Karpas-422 (cell line): ENCODE results near the gene GPC6. TPM values are rescaled to one million over a fixed set of nuclear protein-coding genes. Genes with fewer than 3 reads are reported as not detected.

Experiments
- DNase-seq: peaks from one replicate; pipeline ENCODE4 v3.0.0-alpha.2; 2015
- H2AFZ ChIP-seq: fragments of 200-600 bp; sonication (generic); 2 replicates; pipeline ENCODE4 v1.6.1; 2014; ENCODE audit warnings: antibody characterized with exemption, low read length, mixed read lengths
- H3K27ac ChIP-seq: fragments of 200-600 bp; sonication (generic); 2 replicates; pipeline ENCODE4 v1.5.1; 2014; ENCODE audit warnings: mild to moderate bottlenecking, low read length, moderate library complexity
- H3K27me3 ChIP-seq: fragments of 200-600 bp; sonication (generic); 2 replicates; pipeline ENCODE4 v1.6.1; 2014; ENCODE audit warnings: low read length, mixed read lengths
- H3K36me3 ChIP-seq: fragments of 200-600 bp; sonication (generic); 2 replicates; pipeline ENCODE4 v1.6.1; 2014; ENCODE audit warnings: low read length, mixed read lengths; ENCODE audit not compliant: insufficient read depth
- H3K4me1 ChIP-seq: fragments of 200-600 bp; sonication (generic); 2 replicates; pipeline ENCODE4 v1.6.1; 2014; ENCODE audit warnings: mild to moderate bottlenecking, low read length, mixed read lengths
- H3K4me2 ChIP-seq: fragments of 200-600 bp; sonication (generic); 2 replicates; pipeline ENCODE4 v1.6.1; 2014; ENCODE audit warnings: low read length, low read depth, mild to moderate bottlenecking; ENCODE audit not compliant: poor library complexity, severe bottlenecking
- H3K4me3 ChIP-seq: fragments of 200-600 bp; sonication (generic); 2 replicates; pipeline ENCODE4 v1.5.1; 2014; ENCODE audit warnings: mild to moderate bottlenecking, antibody characterized with exemption, low read length, mixed read lengths
- H3K79me2 ChIP-seq: fragments of 200-600 bp; sonication (generic); 2 replicates; pipeline ENCODE4 v1.6.1; 2014; ENCODE audit warnings: mild to moderate bottlenecking, low read length, mixed read lengths
- H3K9ac ChIP-seq: fragments of 200-600 bp; sonication (generic); 2 replicates; pipeline ENCODE4 v1.6.0; 2014; ENCODE audit warnings: low read length
- H3K9me2 ChIP-seq: fragments of 200-600 bp; sonication (generic), shearing (Covaris generic); replicated peaks from 2 replicates; pipeline ENCODE4 v1.6.0; 2014; ENCODE audit warnings: mild to moderate bottlenecking, low read length, moderate library complexity; ENCODE audit not compliant: insufficient read depth
- H3K9me3 ChIP-seq: fragments of 300-700, 200-600 bp; sonication (generic); 2 replicates; pipeline ENCODE4 v1.6.1; 2014; ENCODE audit warnings: low read length, mixed read lengths
- H4K20me1 ChIP-seq: fragments of 200-600 bp; sonication (generic); 2 replicates; pipeline ENCODE4 v1.6.1; 2014; ENCODE audit warnings: mild to moderate bottlenecking, antibody characterized with exemption, low read length, low read depth; ENCODE audit not compliant: insufficient read depth
- total RNA-seq: library from RNA; depleted of rRNA; stranded (reverse); fragments of >200 nt; shearing (Covaris generic); gene quantifications from 2 replicates; pipeline ENCODE4 v1.2.3, GENCODE V29; 2014; ENCODE audit warnings: low replicate concordance

Gene GPC6
- total RNA-seq, 1 experiment from 2014 or later = not detected

GRCh38 chr13:93266681-93267080, 40.1 kb downstream of the GPC6 start:
- no peaks in the 10 kb centered on the region for H3K79me2 ChIP-seq
- H3K27ac ChIP-seq = no peak overlapping the region
- H2AFZ ChIP-seq = no peak overlapping the region
- no peaks in the 10 kb centered on the region for H3K36me3 ChIP-seq
- no peaks in the 10 kb centered on the region for H3K4me1 ChIP-seq
- no peak for DNase-seq
- no peak overlapping the region for H3K4me2 ChIP-seq
- H3K9me3 ChIP-seq = peaks cover 17% of the 10 kb centered on the region
- no peak overlapping the region for H3K4me3 ChIP-seq
- H4K20me1 ChIP-seq = no peaks in the 10 kb centered on the region
- no peaks in the 10 kb centered on the region for H3K27me3 ChIP-seq
- H3K9ac ChIP-seq = no peak overlapping the region
- H3K9me2 ChIP-seq = no peaks in the 10 kb centered on the region

GRCh38 chr13:93268327-93269028, 41.9 kb downstream of the GPC6 start:
- no peak overlapping the region for H3K27ac ChIP-seq
- no peak overlapping the region for H2AFZ ChIP-seq
- no peak overlapping the region for H3K9ac ChIP-seq
- no peaks in the 10 kb centered on the region for H4K20me1 ChIP-seq
- no peaks in the 10 kb centered on the region for H3K4me1 ChIP-seq
- no peaks in the 10 kb centered on the region for H3K9me2 ChIP-seq
- H3K4me3 ChIP-seq = no peak overlapping the region
- no peak for DNase-seq
- no peaks in the 10 kb centered on the region for H3K27me3 ChIP-seq
- H3K9me3 ChIP-seq = peaks cover 11% of the 10 kb centered on the region
- H3K79me2 ChIP-seq = no peaks in the 10 kb centered on the region
- no peak overlapping the region for H3K4me2 ChIP-seq
- H3K36me3 ChIP-seq = no peaks in the 10 kb centered on the region

GRCh38 chr13:93270769-93271742, 44.4 kb downstream of the GPC6 start:
- Histone ChIP-seq H3K9me3 (peaks cover 8% of the 10 kb centered on the region), H3K4me2 (no peak overlapping the region), H3K36me3 (no peaks in the 10 kb centered on the region), H2AFZ (no peak overlapping the region), H3K4me1 (no peaks in the 10 kb centered on the region), H3K9ac (no peak overlapping the region), H3K9me2 (no peaks in the 10 kb centered on the region), H3K79me2 (no peaks in the 10 kb centered on the region), H3K27me3 (no peaks in the 10 kb centered on the region), H4K20me1 (no peaks in the 10 kb centered on the region), H3K4me3 (no peak overlapping the region), H3K27ac (no peak overlapping the region)
- DNase-seq = no peak

- no peaks in the 10 kb centered on the region for H3K4me1 ChIP-seq
- H3K79me2 ChIP-seq = no peaks in the 10 kb centered on the region
- no peaks in the 10 kb centered on the region for H3K9me2 ChIP-seq
These were observed 53.4 kb downstream of the GPC6 start for GRCh38 chr13:93279982-93280381.

GRCh38 chr13:93280688-93281087, 54.1 kb downstream of the GPC6 start:
- no peak for DNase-seq

More at GRCh38 chr13:93279982-93280381, 53.4 kb downstream of the GPC6 start:
- Histone ChIP-seq H2AFZ (no peak overlapping the region), H4K20me1 (no peaks in the 10 kb centered on the region), H3K36me3 (no peaks in the 10 kb centered on the region), H3K27me3 (no peaks in the 10 kb centered on the region), H3K9me3 (peaks cover 25% of the 10 kb centered on the region), H3K4me3 (no peak overlapping the region), H3K27ac (no peak overlapping the region), H3K4me2 (no peak overlapping the region), H3K9ac (no peak overlapping the region)
- DNase-seq = no peak

GRCh38 chr13:93283255-93283654, 56.6 kb downstream of the GPC6 start:
- H3K4me2 ChIP-seq = no peak overlapping the region
- no peaks in the 10 kb centered on the region for H3K9me2 ChIP-seq
- peaks cover 28% of the 10 kb centered on the region for H3K9me3 ChIP-seq
- H4K20me1 ChIP-seq = no peaks in the 10 kb centered on the region
- no peaks in the 10 kb centered on the region for H3K4me1 ChIP-seq
- H3K9ac ChIP-seq = no peak overlapping the region
- no peaks in the 10 kb centered on the region for H3K79me2 ChIP-seq
- no peak for DNase-seq
- H3K36me3 ChIP-seq = no peaks in the 10 kb centered on the region
- no peak overlapping the region for H2AFZ ChIP-seq
- H3K27ac ChIP-seq = no peak overlapping the region
- H3K4me3 ChIP-seq = no peak overlapping the region
- H3K27me3 ChIP-seq = no peaks in the 10 kb centered on the region

More at GRCh38 chr13:93280688-93281087, 54.1 kb downstream of the GPC6 start:
- Histone ChIP-seq H3K9ac (no peak overlapping the region), H3K4me3 (no peak overlapping the region), H3K27ac (no peak overlapping the region), H3K79me2 (no peaks in the 10 kb centered on the region), H3K36me3 (no peaks in the 10 kb centered on the region), H3K9me3 (peaks cover 25% of the 10 kb centered on the region), H3K4me1 (no peaks in the 10 kb centered on the region), H3K27me3 (no peaks in the 10 kb centered on the region), H3K4me2 (no peak overlapping the region), H2AFZ (no peak overlapping the region), H4K20me1 (no peaks in the 10 kb centered on the region), H3K9me2 (no peaks in the 10 kb centered on the region)

GRCh38 chr13:93284064-93284463, 57.5 kb downstream of the GPC6 start:
- Histone ChIP-seq H3K79me2 (no peaks in the 10 kb centered on the region), H3K4me3 (no peak overlapping the region), H3K4me2 (no peak overlapping the region), H3K9me3 (peaks cover 31% of the 10 kb centered on the region), H3K9ac (no peak overlapping the region), H3K36me3 (no peaks in the 10 kb centered on the region), H3K27me3 (no peaks in the 10 kb centered on the region), H2AFZ (no peak overlapping the region), H3K9me2 (no peaks in the 10 kb centered on the region), H3K27ac (no peak overlapping the region), H4K20me1 (no peaks in the 10 kb centered on the region), H3K4me1 (no peaks in the 10 kb centered on the region)
- no peak for DNase-seq

- no peaks in the 10 kb centered on the region for H3K9me2 ChIP-seq
- no peak overlapping the region for H3K4me3 ChIP-seq
- no peaks in the 10 kb centered on the region for H3K27me3 ChIP-seq
- no peak overlapping the region for H3K4me2 ChIP-seq
- no peak overlapping the region for H3K27ac ChIP-seq
- no peaks in the 10 kb centered on the region for H4K20me1 ChIP-seq
- H3K9ac ChIP-seq = no peak overlapping the region
- DNase-seq = no peak
- H3K4me1 ChIP-seq = no peaks in the 10 kb centered on the region
- no peaks in the 10 kb centered on the region for H3K36me3 ChIP-seq
- H3K79me2 ChIP-seq = no peaks in the 10 kb centered on the region
- H2AFZ ChIP-seq = no peak overlapping the region
- peaks cover 21% of the 10 kb centered on the region for H3K9me3 ChIP-seq
These were observed 59.4 kb downstream of the GPC6 start for GRCh38 chr13:93286047-93286446.
